Small intestine (tissue), 7 donors: Measurements from ENCODE around the gene TSEN54. TPM values are rescaled to one million over a fixed set of nuclear protein-coding genes. Genes with fewer than 3 reads are reported as not detected.

Source experiments
- DNase-seq, 2 donors: peaks; one replicate each; pipeline versions ENCODE4 v3.0.0 to v3.0.0-alpha.2; 2013
- FAIRE-seq: peaks from 2 replicates; lab custom pipeline; 2012; peaks lifted over from hg19 to GRCh38; lab: Jason Lieb, UNC
- H3K27ac ChIP-seq, 3 donors: one replicate each; pipeline ENCODE4 v1.5.1; 2013; ENCODE audit warnings: low read length in 2 of 3, mild to moderate bottlenecking in 2 of 3, control low read depth in 1 of 3, inconsistent platforms in 1 of 3, low read depth in 1 of 3, moderate library complexity in 1 of 3
- H3K27me3 ChIP-seq, 3 donors: one replicate each; pipeline ENCODE4 v1.6.1; 2013; ENCODE audit warnings: low read length in 3 of 3, inconsistent platforms in 1 of 3; ENCODE audit not compliant: control insufficient read depth in 3 of 3, insufficient read depth in 3 of 3
- H3K36me3 ChIP-seq, 3 donors: one replicate each; pipeline ENCODE4 v1.6.1; 2013; ENCODE audit warnings: low read length in 3 of 3, inconsistent platforms in 1 of 3, low read depth in 1 of 3, mild to moderate bottlenecking in 1 of 3, moderate library complexity in 1 of 3; ENCODE audit not compliant: control insufficient read depth in 3 of 3, insufficient read depth in 2 of 3
- H3K4me1 ChIP-seq, 3 donors: one replicate each; pipeline ENCODE4 v1.6.1; 2013; ENCODE audit warnings: low read length in 2 of 3, inconsistent platforms in 1 of 3, low read depth in 1 of 3, mild to moderate bottlenecking in 1 of 3, moderate library complexity in 1 of 3; ENCODE audit not compliant: control insufficient read depth in 3 of 3, insufficient read depth in 2 of 3
- H3K4me3 ChIP-seq, 3 donors: one replicate each; pipeline ENCODE4 v1.5.1; 2013; ENCODE audit warnings: low read length in 3 of 3, control low read depth in 1 of 3, inconsistent platforms in 1 of 3, low read depth in 1 of 3, mild to moderate bottlenecking in 1 of 3, moderate library complexity in 1 of 3
- H3K9me3 ChIP-seq, 2 donors: one replicate each; pipeline ENCODE4 v1.6.1; 2013; ENCODE audit warnings: low read depth in 1 of 2, low read length in 1 of 2; ENCODE audit not compliant: control insufficient read depth in 2 of 2, insufficient read depth in 1 of 2
- WGBS, 3 donors: extraction: QIAGEN DNeasy Blood & Tissue Kit; methylation state at CpG; one replicate each; pipeline ENCODE4 v1.1.7; 2013; 5-methylcytosine and 5-hydroxymethylcytosine counted together
- polyA plus RNA-seq, 4 donors: library from polyadenylated mRNA; stranded (reverse) in 3 of 4; unstranded in 1 of 4; fragments of 200-250 nt in 3 of 4; fragments of 120-200 nt in 1 of 4; gene quantifications; one replicate each; pipeline versions ENCODE4 v1.2.1 to v1.2.3, GENCODE V29; 2013
- donor health status: healthy with polysubstance abuse.
- donor health status: control.
- donor health status: control.
- donor health status: Bipolar disorder and iron deficiency.
- donor health status: healthy.

The TSEN54 gene
- polyA plus RNA-seq, 4 donors, result 35.5 to 91.1 (median 69.4) TPM

DNA sequence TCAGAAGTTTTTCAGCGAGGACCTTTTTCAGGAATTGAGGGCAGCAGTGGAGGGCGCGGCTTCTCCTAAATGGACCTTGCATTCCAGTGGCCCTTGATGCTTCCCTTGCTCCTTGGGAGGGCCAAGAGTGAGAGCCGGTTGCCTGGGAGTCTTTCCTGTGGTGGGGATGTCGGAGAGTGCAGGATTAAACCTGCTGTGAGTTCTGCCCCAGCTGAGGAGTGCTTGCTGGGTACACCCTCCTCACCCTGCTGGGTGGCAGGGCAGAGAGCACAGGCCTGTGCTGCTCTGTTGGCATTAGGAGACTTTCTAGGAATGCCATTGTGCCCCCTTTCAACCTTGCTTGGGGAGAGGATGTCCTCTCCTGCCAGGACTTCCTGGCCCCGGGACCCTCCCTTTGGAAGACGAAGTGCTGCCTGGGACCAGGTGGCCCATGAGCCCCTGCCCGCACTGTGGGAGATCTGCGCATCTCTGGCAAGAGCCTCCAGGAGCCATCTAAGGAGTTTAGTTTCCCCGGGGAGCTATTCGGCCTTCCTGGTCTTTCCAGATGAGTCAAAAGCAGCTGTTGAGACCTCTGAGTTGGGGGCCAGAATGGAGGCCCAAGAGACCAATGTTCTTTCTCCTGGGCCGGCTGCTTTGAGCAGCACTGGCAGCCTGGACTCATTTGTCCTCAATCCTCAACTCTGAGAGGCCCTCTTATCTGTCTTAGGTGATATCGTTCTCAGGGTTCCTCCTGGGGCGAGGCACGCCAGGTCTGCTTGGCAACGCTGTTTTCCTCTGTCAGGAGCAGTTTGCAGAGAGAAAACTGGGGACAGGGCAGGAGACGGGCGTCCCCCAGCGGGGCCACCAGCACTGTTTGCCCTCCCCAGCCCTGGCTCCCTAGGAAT, 14.8 kb downstream of the TSEN54 start:
- no peaks in the 10 kb centered on the region for H3K9me3 ChIP-seq
- FAIRE-seq (no peak), DNase-seq (peak; percentile 84)
- H3K27me3 ChIP-seq, result no peaks in the 10 kb centered on the region
- H3K27ac ChIP-seq, result peak overlapping the region; percentile 69 to 91 (median 85)
- peak overlapping the region in 1 of 3 donors; percentile 3 for H3K4me3 ChIP-seq
- H3K36me3 ChIP-seq, result peaks cover 0 to 79% (median 2%) of the 10 kb centered on the region in 3 donors
- WGBS, 3 donors, result 43 to 67% (median 53%) methylated on average over 19 of the region's 19 CpGs
- H3K4me1 ChIP-seq, result peaks cover 5 to 65% (median 12%) of the 10 kb centered on the region in 3 donors

DNA sequence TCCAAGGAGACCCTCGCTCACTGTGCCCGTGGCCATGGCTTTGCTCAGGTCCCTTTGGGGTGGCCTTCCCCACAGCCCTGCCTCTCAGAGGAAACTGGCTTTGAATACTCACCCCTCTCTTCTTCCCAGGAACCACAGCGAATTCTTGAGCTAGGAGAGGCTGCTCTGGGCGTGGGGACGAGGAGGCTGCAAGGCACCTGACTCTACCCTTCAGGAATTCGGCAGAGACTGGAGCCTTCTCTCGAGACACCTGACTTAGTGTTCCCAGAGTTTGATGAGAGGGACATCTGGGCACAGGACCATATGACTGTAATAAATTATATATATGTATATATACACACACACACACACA, 15.4 kb downstream of the TSEN54 start:
- no peaks in the 10 kb centered on the region for H3K9me3 ChIP-seq
- peaks cover 0 to 84% (median 2%) of the 10 kb centered on the region in 3 donors for H3K36me3 ChIP-seq
- no peaks in the 10 kb centered on the region for H3K27me3 ChIP-seq
- peaks cover 5 to 71% (median 12%) of the 10 kb centered on the region in 3 donors for H3K4me1 ChIP-seq
- H3K4me3 ChIP-seq, result peak overlapping the region in 1 of 3 donors; percentile 3
- peak overlapping the region; percentile 69 to 91 (median 85) for H3K27ac ChIP-seq
- FAIRE-seq (no peak), DNase-seq (peak in 1 of 2 donors; percentile 57)
- 22 to 66% (median 33%) methylated on average over 7 of the region's 7 CpGs for WGBS, 3 donors

DNA sequence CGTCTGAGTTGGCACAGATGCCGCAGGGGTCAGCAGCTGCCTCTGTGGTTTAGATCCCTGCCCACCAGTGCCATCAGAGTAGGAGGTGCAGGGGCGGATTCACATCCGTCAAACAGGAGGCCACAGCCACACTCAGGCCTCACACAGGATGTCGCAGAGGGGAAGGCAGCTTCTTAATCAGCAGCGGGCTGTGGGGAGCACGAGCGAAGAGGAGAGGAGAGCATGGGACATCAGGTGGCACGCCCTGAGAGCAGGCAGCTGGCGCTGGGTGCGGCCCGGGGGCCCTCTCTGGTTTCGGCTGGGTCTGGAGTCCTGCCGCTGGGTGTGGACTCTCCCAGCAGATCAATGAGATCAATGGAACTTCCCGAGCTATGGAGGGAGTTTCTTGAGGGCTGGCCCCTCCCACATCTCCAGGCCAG, 18.8 kb downstream of the TSEN54 start:
- H3K4me1 ChIP-seq, result peaks cover 5 to 89% (median 11%) of the 10 kb centered on the region in 3 donors
- H3K36me3 ChIP-seq, result peaks cover under 1 to 89% (median 2%) of the 10 kb centered on the region in 3 donors
- 17 to 43% (median 20%) methylated on average over 15 of the region's 15 CpGs for WGBS, 3 donors
- no peaks in the 10 kb centered on the region for H3K9me3 ChIP-seq
- H3K4me3 ChIP-seq, result no peak overlapping the region
- DNase-seq (peak; percentile 88 to 94), FAIRE-seq (no peak)
- peak overlapping the region; percentile 33 to 99 (median 96) for H3K27ac ChIP-seq
- no peaks in the 10 kb centered on the region for H3K27me3 ChIP-seq

DNA sequence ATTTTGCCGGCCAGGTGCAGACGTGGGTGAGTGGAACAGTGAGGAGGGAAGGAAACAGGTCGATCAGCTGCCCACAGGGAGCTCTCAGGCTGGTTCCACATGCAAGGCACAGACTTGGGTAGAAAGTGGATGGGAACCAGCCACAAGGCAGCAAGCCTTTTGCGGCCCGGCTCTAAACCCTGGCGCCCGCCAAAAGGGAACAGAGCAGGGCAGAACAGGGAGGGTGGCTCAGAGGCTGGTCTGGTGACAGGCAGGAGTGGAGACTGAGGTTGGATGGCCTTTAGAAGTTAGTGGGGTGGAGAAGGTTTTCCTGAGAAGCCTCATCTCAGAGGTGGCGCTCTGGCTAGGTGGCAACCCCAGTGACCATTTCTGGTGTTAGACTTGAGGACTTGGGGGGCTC, 19.5 kb downstream of the TSEN54 start:
- peaks cover 2 to 91% (median 5%) of the 10 kb centered on the region in 3 donors for H3K36me3 ChIP-seq
- no peaks in the 10 kb centered on the region for H3K9me3 ChIP-seq
- no peak overlapping the region for H3K4me3 ChIP-seq
- H3K27me3 ChIP-seq, result no peaks in the 10 kb centered on the region
- H3K27ac ChIP-seq, result peak overlapping the region; percentile 33 to 99 (median 96)
- peaks cover 5 to 91% (median 10%) of the 10 kb centered on the region in 3 donors for H3K4me1 ChIP-seq
- WGBS, 3 donors, result 77 to 82% (median 82%) methylated on average over 8 of the region's 8 CpGs
- DNase-seq (no peak), FAIRE-seq (no peak)

DNA sequence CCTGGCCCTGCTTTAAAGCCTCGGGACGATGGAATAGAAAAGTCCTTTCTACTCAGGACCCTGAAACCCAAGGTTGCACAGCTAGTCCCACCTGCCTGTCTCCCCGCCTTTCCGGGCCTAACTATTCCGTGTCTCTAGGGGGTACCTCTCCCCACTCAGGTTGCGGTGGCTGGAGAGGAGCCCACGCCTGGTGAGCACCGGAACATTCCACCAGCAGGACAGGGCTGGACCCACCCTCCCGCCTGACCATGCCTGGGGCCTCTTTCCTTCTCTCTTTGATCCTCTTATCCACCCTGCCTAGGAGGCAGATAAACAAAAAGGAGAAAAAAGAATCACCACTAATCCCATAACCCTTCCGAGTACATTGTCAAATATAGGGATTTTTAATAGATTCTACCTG, 20.0 kb downstream of the TSEN54 start:
- peak overlapping the region in 2 of 3 donors; percentile 96 to 99 for H3K27ac ChIP-seq

DNA sequence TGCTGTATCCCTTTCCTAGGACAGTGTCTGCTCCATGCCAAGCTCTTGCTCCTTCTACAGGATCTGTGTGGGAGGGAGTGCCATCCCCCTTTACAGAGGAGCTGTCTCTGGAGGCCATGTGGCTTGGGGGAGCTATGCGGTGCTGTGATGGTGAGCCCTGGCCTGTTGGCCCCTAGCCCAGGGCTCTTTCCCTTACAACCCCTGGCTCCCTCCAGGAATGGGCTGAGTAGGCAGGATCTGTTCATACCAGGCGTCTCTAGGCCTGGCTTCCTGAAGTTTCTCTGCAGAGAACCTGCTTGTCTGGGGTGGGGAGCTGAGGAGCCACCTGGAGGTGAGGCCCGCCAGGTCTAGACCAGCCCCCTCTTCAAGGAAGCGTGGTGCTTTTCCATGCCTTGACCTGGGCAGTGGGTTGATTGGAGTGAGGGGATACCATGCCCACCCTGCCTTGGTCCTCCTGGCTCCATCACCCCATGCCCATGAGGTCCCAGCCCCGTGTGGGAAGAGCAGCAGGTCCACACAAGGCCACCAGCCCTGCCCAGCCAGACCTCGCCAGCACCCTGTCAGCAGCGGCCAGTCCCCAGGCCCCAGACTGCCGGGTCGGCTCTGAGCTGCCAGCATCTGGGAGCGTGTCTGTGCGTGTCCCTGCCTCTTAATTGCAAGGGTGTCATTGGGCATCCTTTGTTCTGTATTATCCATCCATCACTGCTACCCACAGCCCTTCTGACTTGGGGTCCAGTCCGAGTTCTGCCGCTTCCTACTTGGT, 23.8 kb downstream of the TSEN54 start:
- 72 to 79% (median 77%) methylated on average over 13 of the region's 13 CpGs for WGBS, 3 donors
- Histone ChIP-seq H3K4me1 (peaks cover 0 to 96% (median 1%) of the 10 kb centered on the region in 3 donors), H3K27me3 (no peaks in the 10 kb centered on the region), H3K9me3 (no peaks in the 10 kb centered on the region), H3K27ac (peak overlapping the region; percentile 2 to 99 (median 40)), H3K4me3 (no peak overlapping the region), H3K36me3 (peaks cover 3 to 94% (median 5%) of the 10 kb centered on the region in 3 donors)
- DNase-seq (no peak), FAIRE-seq (no peak)

More for the DNA sequence above, 20.0 kb downstream of the TSEN54 start:
- peaks cover 2 to 92% (median 5%) of the 10 kb centered on the region in 3 donors for H3K36me3 ChIP-seq
- no peak overlapping the region for H3K4me3 ChIP-seq
- H3K9me3 ChIP-seq, result no peaks in the 10 kb centered on the region
- WGBS, 3 donors, result 71 to 79% (median 74%) methylated on average over 10 of the region's 10 CpGs
- peaks cover 5 to 92% (median 7%) of the 10 kb centered on the region in 3 donors for H3K4me1 ChIP-seq
- FAIRE-seq, result no peak
- H3K27me3 ChIP-seq, result no peaks in the 10 kb centered on the region
- DNase-seq, result peak in 1 of 2 donors; percentile 58

DNA sequence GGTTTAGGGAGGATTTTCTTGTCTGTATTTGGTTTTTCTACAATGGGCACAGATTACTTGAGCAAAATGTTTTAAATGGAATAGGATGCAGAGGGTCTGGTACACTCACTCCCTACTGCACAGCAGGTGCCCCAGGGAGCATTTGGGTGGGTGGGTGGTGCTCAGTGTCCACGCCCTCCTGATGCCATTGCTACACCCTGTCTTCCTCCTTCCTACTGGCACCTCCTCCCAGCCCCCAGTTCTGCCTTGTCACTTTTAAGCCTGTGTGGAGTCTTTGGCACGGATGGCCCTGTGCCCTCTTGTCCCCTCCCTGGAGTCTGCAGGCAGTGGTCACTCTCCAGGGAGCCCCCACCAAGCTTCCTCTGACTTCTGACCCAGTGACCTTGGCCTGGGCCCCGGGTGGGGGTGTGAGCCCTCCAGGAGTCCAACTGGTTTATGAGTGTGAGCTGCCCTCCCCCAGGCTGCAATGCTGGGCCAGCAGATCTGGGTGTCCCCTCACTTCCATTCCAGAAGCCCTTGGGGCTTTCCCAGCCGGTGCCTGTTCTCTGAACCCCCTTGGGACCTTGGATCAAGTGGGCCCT, 24.7 kb downstream of the TSEN54 start:
- Histone ChIP-seq H3K36me3 (peaks cover 3 to 94% (median 5%) of the 10 kb centered on the region in 3 donors), H3K4me1 (peaks cover 0 to 95% (median 1%) of the 10 kb centered on the region in 3 donors), H3K9me3 (no peaks in the 10 kb centered on the region), H3K27ac (peak overlapping the region; percentile 17 to 99 (median 40)), H3K27me3 (no peaks in the 10 kb centered on the region), H3K4me3 (no peak overlapping the region)
- DNase-seq (no peak), FAIRE-seq (no peak)
- WGBS, 3 donors, result 46 to 68% (median 49%) methylated on average over 4 of the region's 4 CpGs

DNA sequence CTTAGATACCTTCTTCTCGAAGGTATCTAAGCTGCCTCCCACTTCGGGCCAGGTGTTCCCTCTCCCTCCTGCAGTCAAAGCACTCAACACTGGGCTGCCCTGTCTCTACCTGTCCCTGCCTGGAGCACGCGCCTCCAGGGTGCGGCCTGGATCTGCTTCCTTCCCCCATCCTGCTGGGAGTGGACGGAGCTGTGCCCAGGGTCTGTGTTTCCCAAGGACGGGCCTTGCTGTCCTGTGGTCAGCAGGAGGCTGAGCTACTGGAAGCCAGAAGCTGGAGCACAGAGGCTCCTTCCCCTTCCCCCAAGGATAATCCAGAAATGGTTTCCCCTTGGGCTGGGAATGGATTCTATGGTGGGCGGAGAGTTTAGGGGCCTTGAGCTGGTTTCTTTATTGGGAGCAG, 25.9 kb downstream of the TSEN54 start:
- Histone ChIP-seq H3K27me3 (no peaks in the 10 kb centered on the region), H3K4me3 (no peak overlapping the region), H3K4me1 (peaks cover 0 to 91% (median 1%) of the 10 kb centered on the region in 3 donors), H3K27ac (peak overlapping the region; percentile 53 to 99 (median 87)), H3K36me3 (peaks cover 3 to 94% (median 5%) of the 10 kb centered on the region in 3 donors), H3K9me3 (no peaks in the 10 kb centered on the region)
- WGBS, 3 donors, result 28 to 60% (median 45%) methylated on average over 8 of the region's 8 CpGs
- DNase-seq, result peak; percentile 64
- no peak for FAIRE-seq
